22Rv1 (cell line): ENCODE results near the gene AXL.

Experiments
- CTCF ChIP-seq: fragments of 450-650 bp; IDR thresholded peaks from 2 replicates; pipeline ENCODE4 v1.5.1; 2017; ENCODE audit warnings: mild to moderate bottlenecking
- ZFX ChIP-seq: fragments of 450-650 bp; IDR thresholded peaks from 2 replicates; pipeline ENCODE4 v1.6.1; 2017; ENCODE audit warnings: antibody characterized with exemption, borderline replicate concordance

GRCh38 chr19:41307090-41307875 lies 88.3 kb downstream of the AXL start:
- no peak for TF ChIP-seq CTCF
- no peak for TF ChIP-seq ZFX
